ENCODE measurements around the gene SIRT7. TPM values are rescaled to one million over a fixed set of nuclear protein-coding genes. Genes with fewer than 3 reads are reported as not detected.

SIRT7 gene
- total RNA-seq, 4 donors from 2014 or later: 52.6 to 81.0 (median 60.7) TPM

GRCh38 chr17:81910840-81911276 lies 7.1 kb downstream of the SIRT7 start:
- Histone ChIP-seq H3K9me3 (no peaks in the 10 kb centered on the region), H3K27me3 (no peaks in the 10 kb centered on the region), H3K27ac (peak overlapping the region; percentile 72 to 90 (median 87)), H3K4me1 (peaks cover 15 to 58% (median 21%) of the 10 kb centered on the region in 3 donors), H3K4me3 (peak overlapping the region; percentile 70 to 97 (median 74)), H3K36me3 (peaks cover 31 to 80% (median 44%) of the 10 kb centered on the region in 3 donors)
- intact Hi-C loops (cut with DNase I): no loop called here
- no peak for DNase-seq
- WGBS, 2 donors: 0% methylated on average over 3 of the region's 55 CpGs; no CpG with 5 or more reads in 1 of the 2 donors
- TF ChIP-seq, protein P1, sequence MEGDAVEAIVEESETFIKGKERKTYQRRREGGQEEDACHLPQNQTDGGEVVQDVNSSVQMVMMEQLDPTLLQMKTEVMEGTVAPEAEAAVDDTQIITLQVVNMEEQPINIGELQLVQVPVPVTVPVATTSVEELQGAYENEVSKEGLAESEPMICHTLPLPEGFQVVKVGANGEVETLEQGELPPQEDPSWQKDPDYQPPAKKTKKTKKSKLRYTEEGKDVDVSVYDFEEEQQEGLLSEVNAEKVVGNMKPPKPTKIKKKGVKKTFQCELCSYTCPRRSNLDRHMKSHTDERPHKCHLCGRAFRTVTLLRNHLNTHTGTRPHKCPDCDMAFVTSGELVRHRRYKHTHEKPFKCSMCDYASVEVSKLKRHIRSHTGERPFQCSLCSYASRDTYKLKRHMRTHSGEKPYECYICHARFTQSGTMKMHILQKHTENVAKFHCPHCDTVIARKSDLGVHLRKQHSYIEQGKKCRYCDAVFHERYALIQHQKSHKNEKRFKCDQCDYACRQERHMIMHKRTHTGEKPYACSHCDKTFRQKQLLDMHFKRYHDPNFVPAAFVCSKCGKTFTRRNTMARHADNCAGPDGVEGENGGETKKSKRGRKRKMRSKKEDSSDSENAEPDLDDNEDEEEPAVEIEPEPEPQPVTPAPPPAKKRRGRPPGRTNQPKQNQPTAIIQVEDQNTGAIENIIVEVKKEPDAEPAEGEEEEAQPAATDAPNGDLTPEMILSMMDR (IDR thresholded peaks at IDR 0.05): no peak
- no peak for TF ChIP-seq POLR2A (IDR thresholded peaks at IDR 0.05)

- H3K9me3 ChIP-seq: no peaks in the 10 kb centered on the region
- WGBS, 2 donors: 44 to 53% methylated on average over 6 to 13 of the region's 23 CpGs
These were observed 7.8 kb downstream of the SIRT7 start for GRCh38 chr17:81909966-81910839.

GRCh38 chr17:81909231-81909630 lies 8.7 kb downstream of the SIRT7 start:
- TF ChIP-seq, protein P1 (IDR thresholded peaks at IDR 0.05): no peak
- TF ChIP-seq POLR2A (IDR thresholded peaks at IDR 0.05): no peak
- no peak overlapping the region for H3K4me3 ChIP-seq
- H3K36me3 ChIP-seq: peaks cover 18 to 80% (median 30%) of the 10 kb centered on the region in 3 donors
- no peaks in the 10 kb centered on the region for H3K27me3 ChIP-seq
- H3K9me3 ChIP-seq: no peaks in the 10 kb centered on the region
- H3K4me1 ChIP-seq: peaks cover 15 to 50% (median 19%) of the 10 kb centered on the region in 3 donors
- no peak overlapping the region for H3K27ac ChIP-seq
- no peak for DNase-seq
- intact Hi-C loops (cut with DNase I): no loop called here
- 93% methylated on average over 2 of the region's 12 CpGs; no CpG with 5 or more reads in 1 of the 2 donors for WGBS, 2 donors

More at GRCh38 chr17:81909966-81910839, 7.8 kb downstream of the SIRT7 start:
- H3K27me3 ChIP-seq: no peaks in the 10 kb centered on the region
- H3K4me3 ChIP-seq: peak overlapping the region; percentile 70 to 97 (median 74)
- H3K4me1 ChIP-seq: peaks cover 15 to 52% (median 19%) of the 10 kb centered on the region in 3 donors
- no peak for DNase-seq
- intact Hi-C loops (cut with DNase I): no loop called here
- TF ChIP-seq POLR2A (IDR thresholded peaks at IDR 0.05): no peak
- TF ChIP-seq, protein P1 (IDR thresholded peaks at IDR 0.05): no peak
- peaks cover 27 to 80% (median 39%) of the 10 kb centered on the region in 3 donors for H3K36me3 ChIP-seq
- H3K27ac ChIP-seq: peak overlapping the region; percentile 72 to 90 (median 87)

DNA sequence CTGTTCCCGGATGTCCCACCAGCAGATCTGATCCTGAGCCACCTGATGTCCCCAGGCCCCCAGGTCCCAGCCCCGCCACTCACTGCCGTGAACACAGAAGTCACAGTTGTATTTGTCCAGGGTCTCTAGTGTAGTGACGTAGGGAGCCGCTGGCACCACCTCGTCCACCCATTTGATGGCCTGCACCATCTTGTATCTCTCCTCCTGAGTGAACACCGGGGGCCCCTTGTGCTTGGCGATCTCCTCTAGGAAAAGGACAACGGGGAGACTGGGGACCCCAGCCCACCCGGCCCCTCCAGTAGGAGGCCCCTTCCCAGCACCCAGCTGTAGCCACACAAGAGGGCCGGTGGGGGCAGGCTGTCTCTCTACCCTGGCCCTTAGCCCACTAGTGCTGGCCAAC lies 9.2 kb downstream of the SIRT7 start:
- Histone ChIP-seq H3K4me3 (no peak overlapping the region), H3K9me3 (no peaks in the 10 kb centered on the region), H3K27ac (no peak overlapping the region), H3K27me3 (no peaks in the 10 kb centered on the region), H3K36me3 (peaks cover 13 to 80% (median 26%) of the 10 kb centered on the region in 3 donors), H3K4me1 (peaks cover 15 to 46% (median 19%) of the 10 kb centered on the region in 3 donors)
- TF ChIP-seq, protein P1 (IDR thresholded peaks at IDR 0.05): no peak
- no peak for TF ChIP-seq POLR2A (IDR thresholded peaks at IDR 0.05)
- 95 to 98% methylated on average over 4 to 7 of the region's 11 CpGs for WGBS, 2 donors
- intact Hi-C loops (cut with DNase I): no loop called here
- no peak for DNase-seq
